Breast epithelium (tissue), 4 donors: ENCODE data around the gene TTLL11. TPM values are rescaled to one million over a fixed set of nuclear protein-coding genes. Genes with fewer than 3 reads are reported as not detected.

Source experiments
- DNase-seq, 2 donors: peaks; one replicate each; pipeline ENCODE4 v3.0.0-alpha.2; 2019; ENCODE audit warnings: low spot score in 2 of 2
- H3K27ac ChIP-seq, 2 donors: fragments of 200-600 bp; sonication (generic) in 1 of 2; one replicate each; pipeline ENCODE4 v1.5.1; 2016 to 2019; ENCODE audit warnings: mild to moderate bottlenecking in 1 of 2
- H3K27me3 ChIP-seq, 2 donors: fragments of 200-600 bp; sonication (generic) in 1 of 2; one replicate each; pipeline versions ENCODE4 v1.5.1 to v1.6.0; 2017 to 2019; ENCODE audit warnings: control low read depth in 1 of 2, mild to moderate bottlenecking in 1 of 2
- H3K36me3 ChIP-seq: fragments of 200-600 bp; one replicate; pipeline ENCODE4 v1.5.1; 2019
- H3K4me1 ChIP-seq, 2 donors: fragments of 200-600 bp; sonication (generic); one replicate each; pipeline ENCODE4 v1.5.1; 2016 to 2019; ENCODE audit warnings: control low read depth in 1 of 2
- H3K4me3 ChIP-seq, 3 donors: fragments of 200-600 bp; sonication (generic); 1 replicate in 2 of 3; 2 replicates in 1 of 3; pipeline ENCODE4 v1.5.1; 2016 to 2019; ENCODE audit warnings: mild to moderate bottlenecking in 3 of 3, moderate library complexity in 2 of 3
- H3K9me3 ChIP-seq, 2 donors: fragments of 200-600 bp; sonication (generic) in 1 of 2; one replicate each; pipeline ENCODE4 v1.5.1; 2016 to 2019; ENCODE audit warnings: control low read depth in 1 of 2
- POLR2A ChIP-seq: fragments of 450-650 bp; IDR thresholded peaks from one replicate; pipeline ENCODE4 v1.6.1; 2016; ENCODE audit warnings: antibody characterized with exemption, mild to moderate bottlenecking, moderate library complexity
- POLR2AphosphoS5 ChIP-seq, 3 donors: sonication (generic); formaldehyde crosslinking; IDR thresholded peaks; one replicate each; pipeline ENCODE4 v1.6.1; 2017; ENCODE audit warnings: antibody characterized with exemption in 3 of 3
- intact Hi-C: fragments of 100-400 bp; cut with DNase I; formaldehyde crosslinking; loops from one replicate; pipeline ENCODE4 v1.15.1; 2023; ENCODE audit warnings: low total_unique reads
- total RNA-seq, 3 donors: library from RNA; depleted of rRNA; stranded (reverse); fragments of >200 nt; gene quantifications; one replicate each; pipeline ENCODE4 v1.1.0, GENCODE V29; 2016
- TF ChIP-seq, protein P1 (sequence below), 3 donors: fragments of 450-650 bp; IDR thresholded peaks; one replicate each; pipeline ENCODE4 v1.5.1; 2016 to 2017; ENCODE audit warnings: antibody characterized with exemption in 3 of 3, mild to moderate bottlenecking in 3 of 3, moderate library complexity in 3 of 3

TTLL11 gene
- total RNA-seq, 3 donors from 2014 or later = 9.0 to 12.1 (median 10.0) TPM

DNA sequence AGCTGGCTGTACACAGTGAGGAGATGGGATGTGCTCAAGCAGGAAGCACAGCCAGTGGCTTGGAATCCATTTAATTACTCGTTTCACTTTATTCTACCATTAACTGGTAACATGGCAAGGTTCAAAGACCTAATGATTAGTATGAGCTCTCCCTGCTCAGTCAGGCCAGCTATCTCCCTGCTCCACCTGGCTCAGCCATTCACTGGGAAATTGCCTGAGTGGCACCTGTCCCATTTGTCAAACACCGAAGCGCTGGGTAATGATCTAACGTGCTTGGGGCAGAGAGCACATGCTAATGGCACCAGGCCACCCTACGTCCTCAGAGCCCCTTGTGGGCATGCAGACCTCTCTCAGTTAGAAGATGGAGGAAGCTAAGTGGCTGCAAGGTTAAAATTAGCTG is 162.2 kb downstream of the TTLL11 start:
- Histone ChIP-seq H3K4me1 (no peaks in the 10 kb centered on the region), H3K27me3 (no peaks in the 10 kb centered on the region), H3K36me3 (no peaks in the 10 kb centered on the region), H3K27ac (no peak overlapping the region), H3K4me3 (no peak overlapping the region), H3K9me3 (no peaks in the 10 kb centered on the region)
- DNase-seq = no peak
- TF ChIP-seq POLR2A (no peak), POLR2AphosphoS5 (IDR thresholded peaks at IDR 0.05) (no peak)
- TF ChIP-seq, protein P1, sequence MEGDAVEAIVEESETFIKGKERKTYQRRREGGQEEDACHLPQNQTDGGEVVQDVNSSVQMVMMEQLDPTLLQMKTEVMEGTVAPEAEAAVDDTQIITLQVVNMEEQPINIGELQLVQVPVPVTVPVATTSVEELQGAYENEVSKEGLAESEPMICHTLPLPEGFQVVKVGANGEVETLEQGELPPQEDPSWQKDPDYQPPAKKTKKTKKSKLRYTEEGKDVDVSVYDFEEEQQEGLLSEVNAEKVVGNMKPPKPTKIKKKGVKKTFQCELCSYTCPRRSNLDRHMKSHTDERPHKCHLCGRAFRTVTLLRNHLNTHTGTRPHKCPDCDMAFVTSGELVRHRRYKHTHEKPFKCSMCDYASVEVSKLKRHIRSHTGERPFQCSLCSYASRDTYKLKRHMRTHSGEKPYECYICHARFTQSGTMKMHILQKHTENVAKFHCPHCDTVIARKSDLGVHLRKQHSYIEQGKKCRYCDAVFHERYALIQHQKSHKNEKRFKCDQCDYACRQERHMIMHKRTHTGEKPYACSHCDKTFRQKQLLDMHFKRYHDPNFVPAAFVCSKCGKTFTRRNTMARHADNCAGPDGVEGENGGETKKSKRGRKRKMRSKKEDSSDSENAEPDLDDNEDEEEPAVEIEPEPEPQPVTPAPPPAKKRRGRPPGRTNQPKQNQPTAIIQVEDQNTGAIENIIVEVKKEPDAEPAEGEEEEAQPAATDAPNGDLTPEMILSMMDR (IDR thresholded peaks at IDR 0.05) = no peak
- intact Hi-C loops = no loop called here

GRCh38 chr9:121929893-121930875 is 162.9 kb downstream of the TTLL11 start:
- H3K36me3 ChIP-seq = no peaks in the 10 kb centered on the region
- no peak for DNase-seq
- intact Hi-C loops = no loop called here
- H3K9me3 ChIP-seq = no peaks in the 10 kb centered on the region
- H3K27ac ChIP-seq = no peak overlapping the region
- H3K27me3 ChIP-seq = no peaks in the 10 kb centered on the region
- no peak overlapping the region for H3K4me3 ChIP-seq
- no peaks in the 10 kb centered on the region for H3K4me1 ChIP-seq
- TF ChIP-seq, protein P1 (IDR thresholded peaks at IDR 0.05) = no peak
- no peak for TF ChIP-seq POLR2AphosphoS5 (IDR thresholded peaks at IDR 0.05)
- no peak for TF ChIP-seq POLR2A

GRCh38 chr9:121927636-121928035 is 165.5 kb downstream of the TTLL11 start:
- no peak overlapping the region for H3K4me3 ChIP-seq
- intact Hi-C loops = no loop called here
- DNase-seq = no peak
- no peaks in the 10 kb centered on the region for H3K36me3 ChIP-seq
- no peaks in the 10 kb centered on the region for H3K4me1 ChIP-seq
- TF ChIP-seq, protein P1 (IDR thresholded peaks at IDR 0.05) = no peak
- no peak for TF ChIP-seq POLR2A
- no peak for TF ChIP-seq POLR2AphosphoS5 (IDR thresholded peaks at IDR 0.05)
- no peaks in the 10 kb centered on the region for H3K9me3 ChIP-seq
- no peaks in the 10 kb centered on the region for H3K27me3 ChIP-seq
- no peak overlapping the region for H3K27ac ChIP-seq

GRCh38 chr9:121927081-121927480 is 166.0 kb downstream of the TTLL11 start:
- Histone ChIP-seq H3K4me1 (no peaks in the 10 kb centered on the region), H3K4me3 (no peak overlapping the region), H3K27ac (no peak overlapping the region), H3K36me3 (no peaks in the 10 kb centered on the region), H3K9me3 (no peaks in the 10 kb centered on the region), H3K27me3 (no peaks in the 10 kb centered on the region)
- DNase-seq = no peak
- intact Hi-C loops = no loop called here
- TF ChIP-seq, protein P1 (IDR thresholded peaks at IDR 0.05) = no peak
- TF ChIP-seq POLR2AphosphoS5 (IDR thresholded peaks at IDR 0.05) = no peak
- TF ChIP-seq POLR2A = no peak

GRCh38 chr9:121926351-121926801 is 166.7 kb downstream of the TTLL11 start:
- Histone ChIP-seq H3K9me3 (no peaks in the 10 kb centered on the region), H3K27me3 (no peaks in the 10 kb centered on the region), H3K4me3 (peak overlapping the region in 1 of 3 donors; percentile 7), H3K27ac (peak overlapping the region in 1 of 2 donors; percentile 15), H3K36me3 (no peaks in the 10 kb centered on the region), H3K4me1 (no peaks in the 10 kb centered on the region)
- intact Hi-C loops = no loop called here
- TF ChIP-seq, protein P1 (IDR thresholded peaks at IDR 0.05) = no peak
- TF ChIP-seq POLR2AphosphoS5 (IDR thresholded peaks at IDR 0.05) (no peak), POLR2A (no peak)
- peak in 1 of 2 donors; percentile 40 for DNase-seq
